ENCODE measurements around the gene CITED1.

Gene CITED1

DNA sequence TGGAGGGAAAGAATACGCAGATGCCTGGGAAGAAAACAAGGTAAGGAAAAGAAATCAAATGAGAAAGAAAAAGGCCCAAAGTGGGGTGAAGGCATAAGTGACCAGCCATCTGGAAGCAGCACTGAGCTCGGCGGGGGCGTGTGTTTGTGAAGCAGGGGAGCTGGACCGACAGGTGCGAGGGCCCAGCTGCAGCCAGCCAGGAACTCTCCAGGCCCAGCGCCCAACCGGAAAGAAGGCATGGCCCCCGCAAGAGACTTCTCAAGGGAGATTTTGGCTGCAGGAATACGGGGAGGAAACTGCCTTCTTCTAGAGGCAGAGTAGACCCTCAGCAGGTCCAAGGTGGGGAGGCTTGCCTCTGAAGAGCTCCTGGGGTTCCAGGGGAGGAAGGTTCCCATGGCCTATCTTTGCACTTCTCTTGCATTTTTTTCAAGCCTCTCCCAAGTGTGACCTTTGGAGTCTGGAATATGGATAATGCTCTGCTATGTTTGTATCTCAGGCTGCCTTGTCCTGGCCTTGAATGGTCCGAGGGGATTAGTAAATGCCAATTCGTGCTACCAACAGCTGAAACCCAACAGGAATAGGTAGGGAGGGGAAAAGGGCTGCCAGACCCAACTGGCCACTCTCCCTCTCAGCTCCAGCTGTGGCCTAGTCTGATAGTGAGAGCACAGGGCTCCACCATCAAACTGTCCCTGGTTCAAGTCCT, 10.8 kb upstream of the CITED1 start:
- no peak for DNase-seq (ENCODE audit: low read depth, low spot score)
- H3K27me3 ChIP-seq (ENCODE audit: insufficient read depth, insufficient read length), result peaks cover 11% of the 10 kb centered on the region
- H3K9ac ChIP-seq (ENCODE audit: insufficient read length, low read depth), result no peak overlapping the region
- H3K4me1 ChIP-seq (ENCODE audit: insufficient read depth, insufficient read length), result no peaks in the 10 kb centered on the region
- H3K4me3 ChIP-seq (ENCODE audit: insufficient read length, low read depth), result no peak overlapping the region
- H3K36me3 ChIP-seq (ENCODE audit: insufficient read depth, insufficient read length, low read length), result no peaks in the 10 kb centered on the region
- H3K9me3 ChIP-seq (ENCODE audit: insufficient read depth, low read length), result no peaks in the 10 kb centered on the region
- TF ChIP-seq YY1 (IDR thresholded peaks at IDR 0.05; ENCODE audit: insufficient read depth, insufficient read length), result no peak

DNA sequence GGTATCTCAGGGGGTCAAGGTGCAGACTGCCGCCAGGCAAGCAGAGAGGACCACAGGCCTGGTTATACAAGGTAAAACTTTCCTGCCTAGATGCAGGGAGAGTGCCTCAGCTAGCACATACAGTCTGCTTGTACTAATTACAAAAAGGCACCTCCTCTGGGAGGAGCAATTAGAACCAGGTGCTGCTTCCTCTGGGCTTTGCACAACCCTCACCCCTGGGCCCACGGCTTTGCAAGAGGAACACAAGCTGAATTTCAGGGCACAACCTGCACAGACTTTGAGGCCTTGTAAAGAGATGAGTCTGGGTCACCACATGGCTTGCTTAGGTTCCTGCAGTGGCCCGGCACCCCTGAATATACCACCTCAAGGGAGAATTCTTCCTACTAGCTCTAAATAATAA, 9.2 kb upstream of the CITED1 start:
- no peak for DNase-seq (ENCODE audit: low read depth, low spot score)
- Histone ChIP-seq H3K4me1 (ENCODE audit: insufficient read depth, insufficient read length) (no peaks in the 10 kb centered on the region), H3K9ac (ENCODE audit: insufficient read length, low read depth) (no peak overlapping the region), H3K9me3 (ENCODE audit: insufficient read depth, low read length) (no peaks in the 10 kb centered on the region), H3K36me3 (ENCODE audit: insufficient read depth, insufficient read length, low read length) (no peaks in the 10 kb centered on the region), H3K27me3 (ENCODE audit: insufficient read depth, insufficient read length) (peaks cover 14% of the 10 kb centered on the region), H3K4me3 (ENCODE audit: insufficient read length, low read depth) (no peak overlapping the region)
- TF ChIP-seq ZNF274 (IDR thresholded peaks at IDR 0.05; ENCODE audit: low read depth, low read length) (no peak), SUZ12 (IDR thresholded peaks at IDR 0.05; ENCODE audit: extremely low read depth, insufficient read depth, insufficient read length) (no peak), YY1 (IDR thresholded peaks at IDR 0.05; ENCODE audit: insufficient read depth, insufficient read length) (no peak)

DNA sequence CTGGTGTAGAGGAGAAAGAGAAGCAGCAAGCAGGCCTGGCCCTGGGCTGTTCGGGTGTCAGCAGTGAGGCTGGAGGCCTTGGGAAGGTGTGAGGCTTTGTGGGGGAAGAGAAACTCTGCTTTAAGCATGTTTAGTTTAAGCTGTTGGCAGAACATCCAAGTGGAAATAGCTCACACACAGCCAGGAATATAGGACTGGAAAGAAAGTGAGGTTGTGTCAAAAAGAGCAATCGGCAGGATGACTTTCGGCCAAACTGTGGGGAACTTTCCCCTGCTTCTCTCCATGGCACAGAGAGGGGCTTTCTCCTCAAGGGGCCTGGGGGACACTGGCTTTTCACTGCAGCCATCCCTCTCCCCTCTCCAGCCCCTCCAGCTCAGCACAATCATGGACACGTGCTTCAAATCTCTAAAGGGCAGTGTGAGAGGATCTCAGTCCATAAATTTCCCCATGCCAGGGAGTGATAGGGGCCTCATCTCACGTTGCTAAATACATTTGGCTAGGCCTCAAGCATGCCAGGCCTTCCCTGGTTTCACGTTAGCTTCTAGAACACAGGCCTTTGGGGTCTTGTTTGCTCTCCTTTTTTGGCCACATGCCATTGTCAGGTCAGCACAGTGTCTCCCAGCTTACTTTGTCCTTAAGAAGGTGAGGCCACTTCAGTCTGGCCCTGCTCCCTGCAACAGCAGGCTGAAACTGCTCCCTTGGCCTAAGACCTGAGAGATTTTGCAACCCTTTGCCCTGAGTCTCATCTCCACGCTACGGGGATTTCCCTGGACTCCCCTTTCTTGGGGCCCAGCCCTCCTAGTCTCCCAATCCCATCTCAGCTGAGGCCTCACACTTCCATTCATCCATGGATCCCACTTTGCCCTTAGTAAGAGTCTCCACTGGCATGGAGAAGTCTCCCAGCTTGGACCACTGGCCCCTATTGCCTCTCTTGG, 8.3 kb upstream of the CITED1 start:
- TF ChIP-seq ZNF274 (IDR thresholded peaks at IDR 0.05; ENCODE audit: low read depth, low read length) (no peak), YY1 (IDR thresholded peaks at IDR 0.05; ENCODE audit: insufficient read depth, insufficient read length) (no peak), SUZ12 (IDR thresholded peaks at IDR 0.05; ENCODE audit: extremely low read depth, insufficient read depth, insufficient read length) (no peak)
- no peak overlapping the region for H3K9ac ChIP-seq (ENCODE audit: insufficient read length, low read depth)
- H3K27me3 ChIP-seq (ENCODE audit: insufficient read depth, insufficient read length), result peaks cover 23% of the 10 kb centered on the region
- no peaks in the 10 kb centered on the region for H3K9me3 ChIP-seq (ENCODE audit: insufficient read depth, low read length)
- no peak overlapping the region for H3K4me3 ChIP-seq (ENCODE audit: insufficient read length, low read depth)
- no peak for DNase-seq (ENCODE audit: low read depth, low spot score)
- no peaks in the 10 kb centered on the region for H3K4me1 ChIP-seq (ENCODE audit: insufficient read depth, insufficient read length)
- no peaks in the 10 kb centered on the region for H3K36me3 ChIP-seq (ENCODE audit: insufficient read depth, insufficient read length, low read length)

DNA sequence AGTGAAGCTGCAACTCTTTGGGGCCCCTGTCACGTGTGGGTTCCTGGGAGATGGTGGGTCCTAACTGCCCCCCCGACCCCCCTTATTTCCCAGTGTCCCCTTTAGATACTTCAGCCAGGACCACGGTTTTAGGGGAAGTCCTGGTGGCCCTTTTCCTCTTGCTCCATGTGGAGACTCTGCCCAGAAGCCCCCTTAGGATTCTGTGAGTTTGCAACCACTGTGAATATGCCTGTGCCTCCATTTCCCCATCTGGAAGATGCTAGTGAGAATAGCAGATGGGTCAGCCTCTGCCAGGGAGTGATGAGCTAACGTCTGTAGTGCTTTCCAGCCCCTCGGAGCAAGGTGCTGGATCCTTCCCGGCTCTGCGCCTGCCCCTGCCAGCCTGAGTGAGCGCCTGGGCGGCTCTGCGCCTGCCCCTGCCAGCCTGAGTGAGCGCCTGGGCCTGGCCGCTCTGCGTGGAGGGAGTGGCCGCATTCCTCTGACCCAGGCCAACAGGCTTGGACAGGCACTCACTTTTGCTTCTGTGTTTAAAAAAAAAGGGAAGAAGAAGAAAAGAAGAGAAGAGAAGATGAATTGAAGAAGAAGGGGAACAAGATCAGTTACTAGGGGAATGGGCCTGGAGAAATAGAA, 6.7 kb upstream of the CITED1 start:
- no peak for DNase-seq (ENCODE audit: low read depth, low spot score)
- peaks cover 38% of the 10 kb centered on the region for H3K27me3 ChIP-seq (ENCODE audit: insufficient read depth, insufficient read length)
- H3K9me3 ChIP-seq (ENCODE audit: insufficient read depth, low read length), result no peaks in the 10 kb centered on the region
- TF ChIP-seq YY1 (IDR thresholded peaks at IDR 0.05; ENCODE audit: insufficient read depth, insufficient read length) (no peak), SUZ12 (IDR thresholded peaks at IDR 0.05; ENCODE audit: extremely low read depth, insufficient read depth, insufficient read length) (no peak), ZNF274 (IDR thresholded peaks at IDR 0.05; ENCODE audit: low read depth, low read length) (no peak)
- no peak overlapping the region for H3K4me3 ChIP-seq (ENCODE audit: insufficient read length, low read depth)
- no peak overlapping the region for H3K9ac ChIP-seq (ENCODE audit: insufficient read length, low read depth)
- H3K36me3 ChIP-seq (ENCODE audit: insufficient read depth, insufficient read length, low read length), result no peaks in the 10 kb centered on the region
- H3K4me1 ChIP-seq (ENCODE audit: insufficient read depth, insufficient read length), result no peaks in the 10 kb centered on the region

DNA sequence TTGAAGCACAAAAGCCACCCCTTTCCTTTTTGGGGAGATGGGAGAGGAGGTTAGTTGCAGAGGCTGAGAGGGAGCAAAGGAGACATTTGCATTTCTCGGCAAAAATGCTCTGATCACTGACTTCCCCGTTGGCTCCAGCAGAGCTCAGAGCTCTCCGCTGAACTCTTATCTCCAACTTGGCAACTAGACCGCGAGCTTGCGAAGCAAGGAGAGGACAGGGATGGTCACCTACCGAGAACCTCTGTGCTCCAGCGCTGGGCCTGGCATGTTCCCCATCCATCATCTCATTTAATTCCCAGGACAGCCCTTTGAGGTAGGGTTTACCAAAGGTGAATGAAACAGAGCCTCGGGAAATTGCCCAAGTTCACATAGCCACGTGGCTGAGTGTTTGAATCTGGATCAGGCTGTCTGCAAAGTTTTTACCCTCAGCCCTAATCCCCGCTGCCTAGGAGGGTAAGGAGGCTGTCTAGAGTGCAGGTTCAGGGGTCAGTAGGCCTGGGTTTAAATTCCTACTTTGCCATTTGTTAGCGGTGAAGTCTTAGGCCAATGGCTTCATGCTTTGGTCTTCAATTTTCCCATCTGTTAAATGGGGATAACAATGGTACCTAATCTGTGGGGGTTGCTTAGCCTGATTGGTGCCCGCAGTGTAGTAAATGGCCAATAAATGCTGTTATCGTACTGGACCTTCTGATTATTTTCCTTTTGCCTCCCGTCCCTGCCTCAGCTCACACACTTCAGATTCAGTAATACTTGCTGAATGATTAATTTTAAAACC, 3.8 kb upstream of the CITED1 start:
- no peak for DNase-seq (ENCODE audit: low read depth, low spot score)
- Histone ChIP-seq H3K9me3 (ENCODE audit: insufficient read depth, low read length) (no peaks in the 10 kb centered on the region), H3K36me3 (ENCODE audit: insufficient read depth, insufficient read length, low read length) (no peaks in the 10 kb centered on the region), H3K4me3 (ENCODE audit: insufficient read length, low read depth) (peak overlapping the region; percentile 3), H3K4me1 (ENCODE audit: insufficient read depth, insufficient read length) (no peaks in the 10 kb centered on the region), H3K27me3 (ENCODE audit: insufficient read depth, insufficient read length) (peaks cover 62% of the 10 kb centered on the region), H3K9ac (ENCODE audit: insufficient read length, low read depth) (no peak overlapping the region)
- no peak for TF ChIP-seq ZNF274 (IDR thresholded peaks at IDR 0.05; ENCODE audit: low read depth, low read length)

DNA sequence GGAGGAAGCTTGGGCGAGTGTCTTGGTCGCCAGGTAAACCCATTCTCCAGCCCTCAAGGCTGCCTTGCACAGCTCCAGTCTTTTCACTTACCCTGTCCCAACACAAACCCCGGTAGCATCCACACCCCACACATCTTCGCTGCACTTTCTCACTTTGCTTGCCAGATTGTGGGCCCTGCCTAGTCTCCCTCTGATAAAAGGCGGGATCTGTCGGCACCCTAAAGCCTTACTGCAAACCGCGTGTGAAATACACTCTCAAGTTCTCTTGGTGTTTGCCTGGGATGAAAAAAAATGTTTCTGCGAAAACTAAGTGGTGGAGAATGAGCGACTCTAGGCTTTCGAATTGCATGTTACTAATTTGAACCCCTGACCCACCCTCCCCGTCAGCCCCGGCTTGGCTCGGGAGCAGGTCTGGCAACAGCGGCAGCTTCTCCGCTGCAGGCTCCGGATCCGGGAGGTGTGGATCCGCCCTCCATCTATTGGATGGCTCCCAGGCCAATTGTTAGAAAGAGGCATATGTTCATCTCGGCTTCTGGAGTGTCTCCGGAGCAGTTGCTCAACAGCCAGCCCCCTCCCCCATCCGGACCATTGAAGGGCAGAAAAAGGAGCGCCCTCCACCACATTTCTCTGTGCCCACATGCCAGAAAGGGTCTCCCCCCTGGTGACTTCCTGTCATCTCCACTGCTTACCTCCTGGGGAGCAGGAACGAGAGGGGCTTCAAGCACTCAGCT, 3.0 kb upstream of the CITED1 start:
- H3K27me3 ChIP-seq (ENCODE audit: insufficient read depth, insufficient read length), result peaks cover 63% of the 10 kb centered on the region
- no peak for TF ChIP-seq YY1 (IDR thresholded peaks at IDR 0.05; ENCODE audit: insufficient read depth, insufficient read length)
- no peak for TF ChIP-seq ZNF274 (IDR thresholded peaks at IDR 0.05; ENCODE audit: low read depth, low read length)
- no peak for TF ChIP-seq SUZ12 (IDR thresholded peaks at IDR 0.05; ENCODE audit: extremely low read depth, insufficient read depth, insufficient read length)
- H3K36me3 ChIP-seq (ENCODE audit: insufficient read depth, insufficient read length, low read length), result no peaks in the 10 kb centered on the region
- H3K9ac ChIP-seq (ENCODE audit: insufficient read length, low read depth), result peak overlapping the region; percentile 21
- peak; percentile 72 for DNase-seq (ENCODE audit: low read depth, low spot score)
- no peaks in the 10 kb centered on the region for H3K9me3 ChIP-seq (ENCODE audit: insufficient read depth, low read length)
- peak overlapping the region; percentile 3 for H3K4me3 ChIP-seq (ENCODE audit: insufficient read length, low read depth)
- H3K4me1 ChIP-seq (ENCODE audit: insufficient read depth, insufficient read length), result no peaks in the 10 kb centered on the region
